ENCODE data around the gene TEX53.

Gene TEX53

DNA sequence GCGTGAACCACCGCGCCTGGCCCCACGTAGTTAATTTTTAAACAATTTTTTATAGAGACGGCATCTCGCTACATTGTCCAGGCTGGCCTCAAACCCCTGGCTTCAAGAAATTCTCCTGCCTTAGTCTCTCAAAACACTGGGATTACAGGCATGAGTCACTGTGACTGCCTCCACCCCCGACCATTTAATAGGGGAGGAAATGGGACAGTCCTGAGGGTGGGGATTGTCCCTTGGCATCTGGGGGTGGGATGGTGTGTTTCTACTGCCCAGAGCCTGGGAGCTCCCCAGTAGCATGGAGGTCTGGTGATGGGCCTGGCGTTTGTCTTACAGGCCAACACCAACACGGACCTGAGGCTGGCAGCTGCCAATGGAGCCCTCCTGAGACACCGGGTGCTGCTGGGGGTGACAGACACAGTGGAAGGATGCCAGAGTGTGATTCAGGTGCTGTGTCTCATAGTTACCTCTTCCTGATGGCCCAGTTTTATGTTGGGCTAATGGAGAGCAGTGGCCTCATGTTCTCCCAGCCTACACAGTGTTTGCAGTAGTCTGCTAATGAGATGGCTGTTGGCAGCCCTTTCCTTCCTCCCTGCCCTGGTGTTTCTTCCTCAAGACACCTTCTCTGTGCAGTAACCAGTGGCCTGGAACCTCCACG, 24.0 kb downstream of the TEX53 start:
- H3K4me3 ChIP-seq (replicated peaks in 1 of 2; ENCODE audit: low read depth in 2 of 2, low read length in 2 of 2): no peak overlapping the region
- no peak for TF ChIP-seq CTCF (IDR thresholded peaks at IDR 0.05; ENCODE audit: low read depth, low read length)
- no peak for DNase-seq (ENCODE audit: low read depth in 2 of 2)

DNA sequence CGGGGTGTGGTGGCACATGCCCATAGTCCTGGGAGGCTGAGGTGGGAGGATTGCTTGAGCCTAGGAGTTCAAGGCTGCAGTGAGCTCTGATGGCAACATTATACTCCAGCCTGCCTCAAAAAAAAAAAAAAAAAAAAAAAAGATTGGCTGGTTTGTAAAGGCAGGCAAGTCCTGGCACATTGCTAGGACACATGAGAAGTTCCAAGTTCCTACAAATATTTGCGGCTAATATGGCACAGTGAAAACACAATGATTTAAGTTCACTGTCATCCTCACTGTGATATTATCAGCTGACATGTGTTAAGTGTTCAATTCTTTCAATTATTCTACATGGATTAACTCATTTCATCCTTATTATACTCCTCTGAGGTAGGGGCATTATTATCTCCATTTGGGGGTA, 26.4 kb downstream of the TEX53 start:
- no peak overlapping the region for H3K4me3 ChIP-seq (replicated peaks in 1 of 2; ENCODE audit: low read depth in 2 of 2, low read length in 2 of 2)
- TF ChIP-seq CTCF (IDR thresholded peaks at IDR 0.05; ENCODE audit: low read depth, low read length): no peak
- no peak for DNase-seq (ENCODE audit: low read depth in 2 of 2)

- TF ChIP-seq CTCF (IDR thresholded peaks at IDR 0.05; ENCODE audit: low read depth, low read length): no peak
- no peak for DNase-seq (ENCODE audit: low read depth in 2 of 2)
- no peak overlapping the region for H3K4me3 ChIP-seq (replicated peaks in 1 of 2; ENCODE audit: low read depth in 2 of 2, low read length in 2 of 2)
These were observed 28.0 kb downstream of the TEX53 start for GRCh38 chr9:114629563-114630090.

GRCh38 chr9:114627553-114627952, 30.1 kb downstream of the TEX53 start:
- H3K4me3 ChIP-seq (replicated peaks in 1 of 2; ENCODE audit: low read depth in 2 of 2, low read length in 2 of 2): no peak overlapping the region
- no peak for TF ChIP-seq CTCF (IDR thresholded peaks at IDR 0.05; ENCODE audit: low read depth, low read length)
- DNase-seq (ENCODE audit: low read depth in 2 of 2): no peak

DNA sequence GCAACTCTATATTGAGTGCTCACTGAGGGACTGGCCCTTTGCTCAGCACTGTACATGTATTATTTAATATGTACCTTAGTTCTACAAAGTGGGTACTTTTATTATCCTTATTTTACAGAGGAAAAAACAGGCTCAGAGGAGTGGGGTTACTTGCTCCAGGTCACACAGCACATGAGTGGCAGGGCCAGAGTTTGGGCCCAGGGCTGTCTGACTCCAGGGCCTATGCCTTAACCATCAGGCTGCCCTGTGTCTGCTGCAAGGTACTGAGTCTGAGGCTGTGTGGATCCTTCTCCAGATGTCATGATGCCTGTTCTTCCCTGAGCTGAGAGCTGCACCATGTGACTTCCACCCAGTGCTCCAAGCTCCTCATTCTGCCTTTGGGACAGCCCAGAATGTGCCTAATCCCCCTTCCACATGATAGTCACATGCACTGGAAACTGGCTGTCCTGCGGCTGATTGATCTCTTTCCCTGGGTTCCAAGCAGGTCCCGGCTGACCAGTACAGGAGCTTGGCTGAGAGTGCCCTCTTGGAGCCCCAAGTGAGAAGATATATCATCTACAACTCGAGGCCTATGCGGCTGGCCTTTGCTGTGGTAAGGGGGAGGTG, 31.1 kb downstream of the TEX53 start:
- TF ChIP-seq CTCF (IDR thresholded peaks at IDR 0.05; ENCODE audit: low read depth, low read length): no peak
- no peak for DNase-seq (ENCODE audit: low read depth in 2 of 2)
- no peak overlapping the region for H3K4me3 ChIP-seq (replicated peaks in 1 of 2; ENCODE audit: low read depth in 2 of 2, low read length in 2 of 2)

DNA sequence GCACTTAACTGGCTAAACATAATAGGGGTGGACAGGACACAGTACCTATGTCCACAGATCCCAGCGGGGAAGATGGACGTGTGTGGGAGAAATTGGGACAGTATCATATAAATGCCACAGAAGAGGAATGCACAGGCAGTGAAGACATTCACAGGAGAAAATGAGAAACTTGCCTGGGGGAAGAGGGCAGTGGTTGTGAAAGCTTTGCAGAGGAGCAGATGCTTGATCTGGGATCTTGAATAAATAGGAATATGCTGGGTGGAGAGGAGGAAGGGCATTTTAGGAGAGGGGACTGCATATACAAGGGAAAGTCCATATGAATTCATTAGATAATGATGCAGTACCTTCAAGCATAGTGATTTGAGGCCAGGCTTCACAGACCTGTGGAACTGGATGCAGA, 32.9 kb downstream of the TEX53 start:
- DNase-seq (ENCODE audit: low read depth in 2 of 2): no peak
- no peak for TF ChIP-seq CTCF (IDR thresholded peaks at IDR 0.05; ENCODE audit: low read depth, low read length)
- H3K4me3 ChIP-seq (replicated peaks in 1 of 2; ENCODE audit: low read depth in 2 of 2, low read length in 2 of 2): no peak overlapping the region

Data from cardiac fibroblast (primary cell).